ENCODE results near the gene SERPINA7. TPM values are rescaled to one million over a fixed set of nuclear protein-coding genes. Genes with fewer than 3 reads are reported as not detected.
"Not testable (repeated sequence)": the region's sequence is repeated elsewhere in the genome, so short reads cannot be mapped to it uniquely, and the experiment has no call there.

Gene SERPINA7
- total RNA-seq, 2 donors from 2014 or later = not detected

- H3K27ac ChIP-seq = no peak overlapping the region
- ATAC-seq (ENCODE audit: insufficient number of reproducible peaks, low FRiP score, low read depth) = no peak
These were observed 16.3 kb downstream of the SERPINA7 start for GRCh38 chrX:106022238-106022637.

DNA sequence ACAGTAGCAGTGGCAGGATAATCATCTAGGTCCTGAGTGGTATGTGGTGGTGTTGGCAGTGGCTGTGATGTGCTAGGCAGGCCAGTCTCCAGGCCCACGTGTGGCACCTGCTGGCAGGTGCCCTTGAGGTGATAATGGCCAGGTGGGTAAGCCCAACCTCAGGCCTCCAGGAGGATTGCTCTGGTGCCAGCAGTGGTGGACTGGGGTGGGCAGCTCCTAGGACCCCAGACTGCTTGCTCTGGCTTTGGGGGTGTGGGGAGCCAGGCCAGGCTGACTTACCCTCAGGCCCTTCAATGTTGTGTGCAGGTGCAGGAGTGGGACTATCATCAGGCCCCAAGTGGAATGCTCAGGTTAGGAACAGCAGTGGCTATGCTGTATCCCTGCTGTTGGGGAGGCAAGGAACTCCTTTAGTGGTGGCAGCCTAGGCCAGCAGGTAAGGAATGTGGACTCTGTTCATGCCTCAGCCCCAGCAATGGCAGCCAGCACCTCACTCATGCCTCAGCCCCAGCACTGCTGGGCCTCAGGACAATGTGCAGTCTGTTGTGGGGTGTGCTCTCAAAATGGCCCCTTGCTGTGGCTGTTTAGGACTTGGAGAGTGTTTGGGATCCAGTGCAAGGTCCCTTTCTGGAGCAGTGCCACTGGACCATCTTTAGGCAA lies 24.3 kb downstream of the SERPINA7 start:
- DNase-seq (ENCODE audit: low spot score) = no peak
- TF ChIP-seq CTCF (IDR thresholded peaks at IDR 0.05) = no peak
- no peak overlapping the region for H3K4me3 ChIP-seq
- H3K27me3 ChIP-seq (replicated peaks; ENCODE audit: insufficient read depth) = no peaks in the 10 kb centered on the region
- no peak for ATAC-seq (ENCODE audit: insufficient number of reproducible peaks, low FRiP score, low read depth)
- H3K9me3 ChIP-seq = no peaks in the 10 kb centered on the region
- no peaks in the 10 kb centered on the region for H3K4me1 ChIP-seq (ENCODE audit: control insufficient read depth in 1 of 2, low read depth in 2 of 2)
- no peak overlapping the region for H3K27ac ChIP-seq
- no peaks in the 10 kb centered on the region for H3K36me3 ChIP-seq

More at GRCh38 chrX:106022238-106022637, 16.3 kb downstream of the SERPINA7 start:
- no peak for DNase-seq (ENCODE audit: low spot score)
- Histone ChIP-seq H3K4me1 (ENCODE audit: control insufficient read depth in 1 of 2, low read depth in 2 of 2) (no peaks in the 10 kb centered on the region), H3K4me3 (no peak overlapping the region), H3K27me3 (replicated peaks; ENCODE audit: insufficient read depth) (no peaks in the 10 kb centered on the region), H3K36me3 (no peaks in the 10 kb centered on the region), H3K9me3 (no peaks in the 10 kb centered on the region)
- no peak for TF ChIP-seq CTCF (IDR thresholded peaks at IDR 0.05)

GRCh38 chrX:106009145-106009544 lies 29.4 kb downstream of the SERPINA7 start:
- no peaks in the 10 kb centered on the region for H3K27me3 ChIP-seq (replicated peaks; ENCODE audit: insufficient read depth)
- H3K27ac ChIP-seq = no peak overlapping the region
- no peak for TF ChIP-seq CTCF (IDR thresholded peaks at IDR 0.05)
- DNase-seq (ENCODE audit: low spot score) (no peak), ATAC-seq (ENCODE audit: insufficient number of reproducible peaks, low FRiP score, low read depth) (no peak)
- H3K36me3 ChIP-seq = no peaks in the 10 kb centered on the region
- H3K9me3 ChIP-seq = no peaks in the 10 kb centered on the region
- no peak overlapping the region for H3K4me3 ChIP-seq
- H3K4me1 ChIP-seq (ENCODE audit: control insufficient read depth in 1 of 2, low read depth in 2 of 2) = no peaks in the 10 kb centered on the region

GRCh38 chrX:106007815-106008214 lies 30.7 kb downstream of the SERPINA7 start:
- Histone ChIP-seq H3K9me3 (no peaks in the 10 kb centered on the region), H3K36me3 (no peaks in the 10 kb centered on the region), H3K27ac (no peak overlapping the region), H3K27me3 (replicated peaks; ENCODE audit: insufficient read depth) (no peaks in the 10 kb centered on the region), H3K4me1 (ENCODE audit: control insufficient read depth in 1 of 2, low read depth in 2 of 2) (no peaks in the 10 kb centered on the region), H3K4me3 (no peak overlapping the region)
- ATAC-seq (ENCODE audit: insufficient number of reproducible peaks, low FRiP score, low read depth) (no peak), DNase-seq (ENCODE audit: low spot score) (no peak)
- TF ChIP-seq CTCF (IDR thresholded peaks at IDR 0.05) = no peak

GRCh38 chrX:106005684-106006083 lies 32.8 kb downstream of the SERPINA7 start:
- Histone ChIP-seq H3K27me3 (replicated peaks; ENCODE audit: insufficient read depth) (no peaks in the 10 kb centered on the region), H3K4me3 (no peak overlapping the region), H3K4me1 (ENCODE audit: control insufficient read depth in 1 of 2, low read depth in 2 of 2) (no peaks in the 10 kb centered on the region), H3K36me3 (no peaks in the 10 kb centered on the region), H3K27ac (no peak overlapping the region), H3K9me3 (no peaks in the 10 kb centered on the region)
- no peak for TF ChIP-seq CTCF (IDR thresholded peaks at IDR 0.05)
- ATAC-seq (ENCODE audit: insufficient number of reproducible peaks, low FRiP score, low read depth) (no peak), DNase-seq (ENCODE audit: low spot score) (no peak)

DNA sequence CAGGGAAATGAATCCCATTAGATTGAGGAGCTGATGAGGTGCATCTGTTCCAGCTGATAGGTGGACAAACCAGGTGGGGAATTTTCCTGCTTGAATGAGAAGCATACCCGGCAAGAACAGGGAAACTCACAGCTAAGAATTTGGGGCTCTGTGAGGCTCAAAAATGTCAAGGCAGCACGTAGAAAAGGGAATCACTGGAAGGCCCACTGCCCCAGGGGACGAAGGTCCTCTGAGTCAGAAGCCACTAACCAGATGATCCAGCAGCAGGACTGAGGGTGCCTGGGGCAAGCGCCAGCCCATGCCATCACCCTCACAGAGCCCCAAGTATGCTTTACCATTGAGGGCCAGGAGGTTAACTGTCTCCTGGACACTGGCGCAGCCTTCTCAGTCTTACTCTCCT lies 37.9 kb downstream of the SERPINA7 start:
- H3K4me1 ChIP-seq (ENCODE audit: control insufficient read depth in 1 of 2, low read depth in 2 of 2); H3K36me3 ChIP-seq; ATAC-seq (ENCODE audit: insufficient number of reproducible peaks, low FRiP score, low read depth); H3K4me3 ChIP-seq; DNase-seq (ENCODE audit: low spot score); H3K27me3 ChIP-seq (replicated peaks; ENCODE audit: insufficient read depth); H3K27ac ChIP-seq; H3K9me3 ChIP-seq: not testable (repeated sequence)
